ENCODE data around the gene PSMB10.

- TF ChIP-seq, protein P1, sequence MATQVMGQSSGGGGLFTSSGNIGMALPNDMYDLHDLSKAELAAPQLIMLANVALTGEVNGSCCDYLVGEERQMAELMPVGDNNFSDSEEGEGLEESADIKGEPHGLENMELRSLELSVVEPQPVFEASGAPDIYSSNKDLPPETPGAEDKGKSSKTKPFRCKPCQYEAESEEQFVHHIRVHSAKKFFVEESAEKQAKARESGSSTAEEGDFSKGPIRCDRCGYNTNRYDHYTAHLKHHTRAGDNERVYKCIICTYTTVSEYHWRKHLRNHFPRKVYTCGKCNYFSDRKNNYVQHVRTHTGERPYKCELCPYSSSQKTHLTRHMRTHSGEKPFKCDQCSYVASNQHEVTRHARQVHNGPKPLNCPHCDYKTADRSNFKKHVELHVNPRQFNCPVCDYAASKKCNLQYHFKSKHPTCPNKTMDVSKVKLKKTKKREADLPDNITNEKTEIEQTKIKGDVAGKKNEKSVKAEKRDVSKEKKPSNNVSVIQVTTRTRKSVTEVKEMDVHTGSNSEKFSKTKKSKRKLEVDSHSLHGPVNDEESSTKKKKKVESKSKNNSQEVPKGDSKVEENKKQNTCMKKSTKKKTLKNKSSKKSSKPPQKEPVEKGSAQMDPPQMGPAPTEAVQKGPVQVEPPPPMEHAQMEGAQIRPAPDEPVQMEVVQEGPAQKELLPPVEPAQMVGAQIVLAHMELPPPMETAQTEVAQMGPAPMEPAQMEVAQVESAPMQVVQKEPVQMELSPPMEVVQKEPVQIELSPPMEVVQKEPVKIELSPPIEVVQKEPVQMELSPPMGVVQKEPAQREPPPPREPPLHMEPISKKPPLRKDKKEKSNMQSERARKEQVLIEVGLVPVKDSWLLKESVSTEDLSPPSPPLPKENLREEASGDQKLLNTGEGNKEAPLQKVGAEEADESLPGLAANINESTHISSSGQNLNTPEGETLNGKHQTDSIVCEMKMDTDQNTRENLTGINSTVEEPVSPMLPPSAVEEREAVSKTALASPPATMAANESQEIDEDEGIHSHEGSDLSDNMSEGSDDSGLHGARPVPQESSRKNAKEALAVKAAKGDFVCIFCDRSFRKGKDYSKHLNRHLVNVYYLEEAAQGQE (IDR thresholded peaks at IDR 0.05; ENCODE audit: insufficient read depth in 1 of 2, low read depth in 2 of 2, low read length in 2 of 2), result no peak
- TF ChIP-seq FOXP2 (optimal IDR thresholded peaks at IDR 0.05; ENCODE audit: borderline replicate concordance, extremely low read depth, extremely low read length, insufficient read depth), result no peak
Observed at GRCh38 chr16:67967958-67968399, 31.3 kb upstream of the PSMB10 start.

Measured in PFSK-1 (cell line).